AG04450 (cell line): ENCODE measurements around the gene RPS23. TPM values are rescaled to one million over a fixed set of nuclear protein-coding genes. Genes with fewer than 3 reads are reported as not detected.

Source experiments
- CTCF ChIA-PET: fragments of 300-600, 350-600 bp; formaldehyde crosslinking; extraction: SDS; loops from one replicate; lab custom pipeline; 2022; ENCODE audit warnings: antibody characterized with exemption, inconsistent platforms; lab: Charles Lee
- POLR2A ChIA-PET: fragments of 350-600 bp; formaldehyde crosslinking; extraction: SDS; loops from one replicate; lab custom pipeline; 2021; ENCODE audit warnings: antibody characterized with exemption, inconsistent platforms; lab: Yijun Ruan, JAX
- DNase-seq: peaks from one replicate; pipeline ENCODE4 v3.0.0-alpha.2; 2011; ENCODE audit warnings: low read depth, low spot score
- H3K27ac ChIP-seq: one replicate; pipeline ENCODE4 v1.5.1; 2012; ENCODE audit warnings: low read depth, low read length, control low read depth
- H3K27me3 ChIP-seq: one replicate; pipeline ENCODE4 v1.6.0; 2012; ENCODE audit warnings: low read length; ENCODE audit not compliant: control insufficient read depth, insufficient read depth
- H3K4me3 ChIP-seq: 2 replicates; pipeline ENCODE4 v1.5.1; 2011; ENCODE audit warnings: mild to moderate bottlenecking, low read depth, low read length, control low read depth
- H3K9me3 ChIP-seq: 2 replicates; pipeline ENCODE4 v1.5.1; 2012; ENCODE audit warnings: low read length; ENCODE audit not compliant: control insufficient read depth, insufficient read depth
- polyA plus RNA-seq: library from polyadenylated mRNA; depleted of rRNA; stranded (reverse); fragments of >200 nt; gene quantifications from 2 replicates; pipeline ENCODE4 v1.2.3, GENCODE V29; 2011
- TF ChIP-seq, protein P1 (sequence below): IDR thresholded peaks from 2 replicates; pipeline ENCODE4 v1.5.1; 2011; ENCODE audit warnings: low read depth, low read length, control low read depth, inconsistent platforms

Gene RPS23
- polyA plus RNA-seq, 1 experiment = 4,398 TPM

DNA sequence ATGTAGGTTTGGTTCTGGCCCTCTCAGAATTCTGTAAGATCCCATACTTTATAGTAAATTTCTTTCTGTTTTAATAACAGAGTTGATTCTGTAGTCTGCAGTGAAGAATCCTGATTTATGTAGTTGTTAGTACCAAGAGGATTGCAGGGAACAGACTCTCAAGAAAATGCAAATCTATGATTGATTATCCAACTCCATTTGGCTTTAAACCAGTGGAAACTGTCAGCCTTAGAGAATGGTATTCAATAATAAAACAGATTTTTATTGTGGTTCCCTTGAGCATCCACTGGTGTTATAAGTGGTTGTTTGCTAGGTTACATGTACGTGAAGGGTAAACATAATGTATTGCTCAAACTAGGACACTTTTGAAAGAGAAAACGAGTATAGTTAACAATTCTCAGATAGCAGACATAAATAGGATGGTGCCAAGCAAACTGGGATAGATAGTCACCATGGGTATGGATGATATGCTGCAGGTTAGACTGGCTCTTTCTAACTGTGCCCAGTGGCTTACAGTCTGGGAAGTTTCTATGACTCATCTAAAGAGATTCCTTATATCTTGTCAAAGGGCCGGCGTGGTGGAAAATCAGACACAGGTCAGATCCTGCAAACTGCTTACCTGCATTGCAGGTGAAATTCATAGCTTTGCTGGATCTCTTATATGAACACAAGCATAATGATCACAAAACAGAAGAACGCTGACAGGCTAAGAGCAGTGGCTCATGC lies 41.7 kb upstream of the RPS23 start:
- H3K27me3 ChIP-seq = no peaks in the 10 kb centered on the region
- DNase-seq = no peak
- TF ChIP-seq, protein P1, sequence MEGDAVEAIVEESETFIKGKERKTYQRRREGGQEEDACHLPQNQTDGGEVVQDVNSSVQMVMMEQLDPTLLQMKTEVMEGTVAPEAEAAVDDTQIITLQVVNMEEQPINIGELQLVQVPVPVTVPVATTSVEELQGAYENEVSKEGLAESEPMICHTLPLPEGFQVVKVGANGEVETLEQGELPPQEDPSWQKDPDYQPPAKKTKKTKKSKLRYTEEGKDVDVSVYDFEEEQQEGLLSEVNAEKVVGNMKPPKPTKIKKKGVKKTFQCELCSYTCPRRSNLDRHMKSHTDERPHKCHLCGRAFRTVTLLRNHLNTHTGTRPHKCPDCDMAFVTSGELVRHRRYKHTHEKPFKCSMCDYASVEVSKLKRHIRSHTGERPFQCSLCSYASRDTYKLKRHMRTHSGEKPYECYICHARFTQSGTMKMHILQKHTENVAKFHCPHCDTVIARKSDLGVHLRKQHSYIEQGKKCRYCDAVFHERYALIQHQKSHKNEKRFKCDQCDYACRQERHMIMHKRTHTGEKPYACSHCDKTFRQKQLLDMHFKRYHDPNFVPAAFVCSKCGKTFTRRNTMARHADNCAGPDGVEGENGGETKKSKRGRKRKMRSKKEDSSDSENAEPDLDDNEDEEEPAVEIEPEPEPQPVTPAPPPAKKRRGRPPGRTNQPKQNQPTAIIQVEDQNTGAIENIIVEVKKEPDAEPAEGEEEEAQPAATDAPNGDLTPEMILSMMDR = no peak
- ChIA-PET POLR2A (no interaction called here), CTCF (interaction anchor here (0.9 kb wide), 1 partner anchor 9 kb away, joined by 4 read pairs; no protein-coding TSS in a partner anchor)
- no peak overlapping the region for H3K4me3 ChIP-seq
- H3K27ac ChIP-seq = no peak overlapping the region
- H3K9me3 ChIP-seq = no peaks in the 10 kb centered on the region

DNA sequence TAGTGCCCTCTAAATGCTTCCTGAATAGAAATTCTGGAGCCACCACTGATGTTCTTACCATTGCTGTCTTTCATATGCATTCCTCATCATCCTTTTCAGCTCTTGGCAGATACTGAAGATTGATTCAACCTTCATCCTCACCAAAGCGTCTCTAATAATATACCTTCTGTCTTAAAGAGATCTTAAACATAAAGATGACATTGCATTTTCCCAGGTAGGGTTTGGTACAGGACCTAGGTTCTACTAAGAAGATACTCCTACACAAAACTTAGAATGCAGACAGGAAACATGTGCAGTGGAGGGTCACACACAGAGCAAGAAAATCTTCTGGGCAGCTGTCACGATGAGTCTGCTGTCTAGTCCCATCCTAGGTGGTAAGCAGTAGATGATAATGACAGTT lies 41.0 kb upstream of the RPS23 start:
- no peaks in the 10 kb centered on the region for H3K9me3 ChIP-seq
- no peak overlapping the region for H3K27ac ChIP-seq
- POLR2A ChIA-PET = no interaction called here
- no peaks in the 10 kb centered on the region for H3K27me3 ChIP-seq
- TF ChIP-seq, protein P1 = no peak
- no peak for DNase-seq
- H3K4me3 ChIP-seq = no peak overlapping the region
- CTCF ChIA-PET = interaction anchor here (1.2 kb wide), 1 partner anchor 16 kb away, joined by 4 read pairs; no protein-coding TSS in a partner anchor

DNA sequence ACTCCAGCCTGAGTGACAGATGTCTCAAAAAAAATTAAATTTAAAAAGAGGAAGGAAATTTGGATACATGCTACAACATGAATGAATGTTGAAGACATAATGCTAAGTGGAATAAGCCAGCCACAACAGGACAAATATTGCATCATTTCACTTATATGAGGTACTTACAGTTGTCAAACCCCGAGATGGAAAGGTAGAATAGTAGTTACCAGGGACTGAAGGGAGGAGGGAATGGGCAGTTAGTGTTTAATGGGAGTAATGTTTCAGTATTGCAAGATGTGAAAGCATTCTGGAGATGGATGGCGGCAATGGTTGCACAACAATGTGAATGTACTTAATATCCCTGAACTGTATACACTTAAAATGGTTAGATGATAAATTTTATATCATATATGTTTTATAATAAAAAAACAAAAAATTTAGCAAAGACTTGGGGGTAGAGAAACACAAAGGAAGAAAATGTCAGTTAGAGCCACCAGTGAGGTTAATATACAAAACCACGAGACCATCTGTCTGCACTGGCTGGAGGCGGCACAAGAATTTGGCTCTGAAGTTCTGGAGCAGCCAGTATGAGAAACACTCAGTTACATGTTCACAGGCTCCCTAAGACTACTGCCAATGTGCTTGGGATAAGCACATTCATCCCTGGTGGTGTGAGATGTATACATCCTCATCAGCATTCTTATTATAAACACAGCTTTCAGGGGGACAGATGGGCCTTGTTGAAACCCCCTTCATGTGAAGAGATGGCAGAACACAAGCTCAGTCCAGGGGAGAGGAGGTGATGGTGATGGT lies 37.0 kb upstream of the RPS23 start:
- Histone ChIP-seq H3K9me3 (no peaks in the 10 kb centered on the region), H3K27ac (no peak overlapping the region), H3K4me3 (no peak overlapping the region), H3K27me3 (no peaks in the 10 kb centered on the region)
- CTCF ChIA-PET = interaction anchor here (4.1 kb wide), 1 partner anchor 36 kb away, joined by 57 read pairs; no protein-coding TSS in a partner anchor
- no peak for DNase-seq
- POLR2A ChIA-PET = no interaction called here
- TF ChIP-seq, protein P1 = no peak

DNA sequence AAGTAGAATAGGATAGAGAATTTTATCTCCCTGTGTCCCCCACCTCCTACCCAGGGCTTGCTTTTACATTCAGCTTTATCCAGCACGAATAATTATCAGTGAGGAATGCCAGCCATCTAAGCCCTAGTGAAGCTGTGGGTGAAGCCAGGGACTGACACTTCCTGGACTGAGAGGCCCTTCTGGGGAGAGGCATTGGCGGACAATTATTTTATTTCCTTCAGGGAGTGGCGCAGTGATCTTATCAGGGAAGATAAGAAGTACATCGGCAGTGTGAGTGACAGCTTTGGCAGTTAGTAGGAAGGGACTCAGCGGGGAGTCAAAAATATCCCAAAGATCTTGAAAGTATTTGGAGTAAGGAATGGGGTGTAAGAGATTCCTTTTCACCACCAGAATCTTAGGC lies 34.9 kb upstream of the RPS23 start:
- H3K4me3 ChIP-seq = no peak overlapping the region
- no peaks in the 10 kb centered on the region for H3K9me3 ChIP-seq
- ChIA-PET CTCF (interaction anchor here (0.5 to 4.1 kb wide), 11 partner anchors 15 to 1393 kb away, joined by 3 to 57 read pairs (median 7); no protein-coding TSS in a partner anchor), POLR2A (no interaction called here)
- no peak for DNase-seq
- TF ChIP-seq, protein P1 = no peak
- no peak overlapping the region for H3K27ac ChIP-seq
- no peaks in the 10 kb centered on the region for H3K27me3 ChIP-seq
